HepG2 (cell line): ENCODE data around the gene PNLIPRP2.

Experiments
- AGO2 ChIP-seq: fragments of 200-400 bp; formaldehyde crosslinking; optimal IDR thresholded peaks from 2 replicates; pipeline ENCODE3; 2017; ENCODE audit warnings: mild to moderate bottlenecking, low read depth, low read length, moderate library complexity
- ARNTL ChIP-seq: sonication (generic); formaldehyde crosslinking; IDR thresholded peaks from 2 replicates; pipeline ENCODE4 v1.4.0; 2020; ENCODE audit warnings: mild to moderate bottlenecking, missing genetic modification reagents
- CBX1 ChIP-seq: IDR thresholded peaks from one replicate; pipeline ENCODE4 v1.6.1; 2016; ENCODE audit warnings: antibody characterized with exemption, low read depth
- CTCF ChIP-seq: sonication (generic); formaldehyde crosslinking; IDR thresholded peaks from 2 replicates; pipeline ENCODE4 v1.5.0; 2020; ENCODE audit warnings: mild to moderate bottlenecking, missing genetic modification reagents, moderate library complexity
- ESRRA ChIP-seq: sonication (generic); formaldehyde crosslinking; IDR thresholded peaks from 2 replicates; pipeline ENCODE4 v1.5.1; 2020; ENCODE audit warnings: mild to moderate bottlenecking, low read depth, missing genetic modification reagents
- NKX3-1 ChIP-seq: sonication (generic); formaldehyde crosslinking; IDR thresholded peaks from 2 replicates; pipeline ENCODE4 v1.5.0; 2020; ENCODE audit warnings: missing genetic modification reagents
- TF ChIP-seq, protein P1 (sequence below): sonication (generic); formaldehyde crosslinking; IDR thresholded peaks from 2 replicates; pipeline ENCODE4 v1.5.1; 2020; ENCODE audit warnings: missing genetic modification reagents, mild to moderate bottlenecking, borderline replicate concordance
- TF ChIP-seq, protein P2 (sequence below): sonication (generic); formaldehyde crosslinking; IDR thresholded peaks from 2 replicates; pipeline ENCODE4 v1.4.0; 2020; ENCODE audit warnings: missing genetic modification reagents

DNA sequence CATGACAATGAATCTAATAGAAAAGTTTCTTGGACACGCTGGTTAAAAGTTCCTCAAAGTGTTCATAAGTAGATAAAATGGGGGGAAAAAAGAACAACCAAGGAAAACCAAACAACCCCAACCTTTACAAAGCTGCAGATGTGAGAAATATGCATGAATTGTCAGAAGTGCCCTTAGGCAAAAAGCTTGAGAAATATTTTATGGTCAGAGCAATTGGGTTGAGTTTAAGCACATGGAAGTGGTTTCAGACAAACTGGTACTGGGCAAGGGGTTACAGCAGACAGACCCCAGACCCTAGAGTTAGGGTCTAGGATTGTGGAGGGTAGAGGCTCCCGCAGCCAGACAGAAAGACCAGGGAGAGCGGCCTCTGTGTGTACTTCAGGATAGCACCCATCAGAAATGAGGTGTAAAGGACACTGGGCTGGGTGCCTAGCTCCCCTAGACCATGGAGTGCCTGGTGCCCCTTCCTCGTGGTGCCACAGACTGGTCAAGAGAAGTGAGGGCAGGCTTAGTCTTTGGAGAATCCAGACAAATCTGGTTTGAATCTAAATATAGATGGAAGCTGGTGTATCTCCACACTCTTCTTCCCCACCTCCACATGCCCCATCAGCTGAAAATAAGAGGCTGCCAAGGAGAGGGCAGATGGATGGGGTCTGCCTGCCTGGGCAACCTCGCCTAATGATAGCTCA lies 37.3 kb downstream of the PNLIPRP2 start:
- TF ChIP-seq CTCF (no peak), ARNTL (CRISPR knock-in tag) (no peak), AGO2 (no peak), NKX3-1 (CRISPR knock-in tag) (no peak), CBX1 (no peak), ESRRA (CRISPR knock-in tag) (no peak)
- TF ChIP-seq, protein P1, sequence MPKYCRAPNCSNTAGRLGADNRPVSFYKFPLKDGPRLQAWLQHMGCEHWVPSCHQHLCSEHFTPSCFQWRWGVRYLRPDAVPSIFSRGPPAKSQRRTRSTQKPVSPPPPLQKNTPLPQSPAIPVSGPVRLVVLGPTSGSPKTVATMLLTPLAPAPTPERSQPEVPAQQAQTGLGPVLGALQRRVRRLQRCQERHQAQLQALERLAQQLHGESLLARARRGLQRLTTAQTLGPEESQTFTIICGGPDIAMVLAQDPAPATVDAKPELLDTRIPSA (CRISPR knock-in tag): no peak
- TF ChIP-seq, protein P2, sequence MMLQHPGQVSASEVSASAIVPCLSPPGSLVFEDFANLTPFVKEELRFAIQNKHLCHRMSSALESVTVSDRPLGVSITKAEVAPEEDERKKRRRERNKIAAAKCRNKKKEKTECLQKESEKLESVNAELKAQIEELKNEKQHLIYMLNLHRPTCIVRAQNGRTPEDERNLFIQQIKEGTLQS (CRISPR knock-in tag): no peak
